Bone marrow (tissue), 2 donors: ENCODE measurements around the gene LDHB.
"Not testable (repeated sequence)": the region's sequence is repeated elsewhere in the genome, so short reads cannot be mapped to it uniquely, and the experiment has no call there.

Experiments
- DNase-seq, 2 donors: peaks; one replicate each; lab custom pipeline; 2025; lab: John Stamatoyannopoulos, UW

The LDHB gene

DNA sequence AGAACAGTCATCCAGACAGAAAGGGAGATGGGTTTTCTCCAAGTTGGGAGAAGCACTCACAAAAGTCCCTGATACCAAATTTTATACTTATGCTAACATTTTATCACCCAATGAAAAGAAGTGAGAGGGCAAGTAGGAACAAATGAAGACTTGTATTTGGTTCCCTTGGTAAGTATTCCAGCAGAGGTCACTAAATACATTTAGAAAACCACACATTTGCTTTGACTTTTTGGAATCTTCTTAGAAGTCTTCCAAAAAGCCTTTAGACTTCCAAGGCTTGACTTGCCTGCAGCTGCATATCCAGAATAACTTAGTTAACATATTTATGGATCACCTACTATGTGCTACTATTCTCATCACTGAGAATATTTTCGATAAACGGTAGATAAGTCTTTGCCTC is 49.9 kb downstream of the LDHB start:
- peak in 1 of 2 donors; percentile 14 for DNase-seq

- DNase-seq = no peak
Measured at GRCh38 chr12:21606175-21606574, 51.5 kb downstream of the LDHB start.

DNA sequence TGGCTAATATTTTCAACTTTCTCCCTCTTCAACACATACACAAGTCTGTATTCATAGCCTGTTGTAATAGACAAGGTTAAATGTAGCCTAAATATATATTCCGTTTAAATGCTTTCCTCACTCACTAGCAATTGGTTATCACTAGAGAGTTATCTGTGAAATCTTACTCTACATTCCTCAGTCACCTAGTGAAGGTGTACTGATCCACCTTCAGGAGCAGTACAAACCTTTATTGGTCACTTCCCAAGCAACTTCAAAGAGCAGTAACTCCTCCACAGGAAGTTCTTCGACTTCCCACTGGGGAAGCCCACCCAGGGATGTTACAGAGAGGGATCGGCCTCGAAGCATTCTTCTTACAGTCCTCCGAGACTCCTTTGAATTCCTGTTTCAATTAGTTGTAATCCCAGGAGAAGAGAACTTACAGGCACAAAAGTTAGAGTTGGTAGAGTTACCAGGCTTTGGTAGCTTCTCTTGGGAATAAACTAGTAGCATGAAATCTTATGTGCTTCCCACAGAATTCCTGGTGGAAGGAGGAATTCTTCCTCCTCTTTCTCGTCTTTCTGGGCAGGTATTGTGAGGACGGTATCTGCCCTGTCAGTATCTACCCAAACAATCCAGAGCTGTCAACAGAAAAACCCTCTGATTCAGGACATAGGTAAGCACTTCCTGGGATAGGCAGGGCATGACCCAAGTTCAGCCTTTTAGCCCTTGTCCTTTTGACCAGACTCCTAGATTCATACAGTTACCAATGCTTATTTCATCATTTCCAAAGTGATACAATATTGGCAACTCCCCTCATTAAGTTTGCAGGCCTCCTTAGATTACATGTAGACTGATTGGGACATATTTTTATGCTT is 53.2 kb downstream of the LDHB start, which contains the start of gene GYS2:
TSS of gene GYS2 (minus strand) at position 603 of the 857 bp plus-strand sequence. CDS start at position 348, 255 bp downstream.
- DNase-seq = no peak

DNA sequence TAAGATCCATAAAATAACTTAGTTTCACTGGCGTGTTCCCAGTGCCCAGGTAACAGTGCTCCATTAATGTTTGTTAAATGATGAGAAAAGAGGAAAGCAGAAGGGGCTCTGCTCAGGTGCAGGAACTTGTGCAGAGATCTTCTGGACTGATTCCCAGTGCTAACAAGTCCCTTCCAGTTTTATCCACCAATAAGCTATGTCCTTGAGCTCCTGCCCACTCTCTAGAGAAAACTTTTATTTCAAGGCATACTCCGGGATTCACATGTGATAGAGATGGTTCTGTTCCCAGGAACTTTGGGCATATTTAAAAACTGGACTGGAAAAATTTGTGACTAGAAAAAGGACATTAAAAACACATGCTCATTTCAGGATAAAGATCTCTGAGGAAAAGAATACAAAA is 54.9 kb downstream of the LDHB start:
- DNase-seq = no peak

- no peak for DNase-seq
Measured at GRCh38 chr12:21600196-21600595, 57.4 kb downstream of the LDHB start.

DNA sequence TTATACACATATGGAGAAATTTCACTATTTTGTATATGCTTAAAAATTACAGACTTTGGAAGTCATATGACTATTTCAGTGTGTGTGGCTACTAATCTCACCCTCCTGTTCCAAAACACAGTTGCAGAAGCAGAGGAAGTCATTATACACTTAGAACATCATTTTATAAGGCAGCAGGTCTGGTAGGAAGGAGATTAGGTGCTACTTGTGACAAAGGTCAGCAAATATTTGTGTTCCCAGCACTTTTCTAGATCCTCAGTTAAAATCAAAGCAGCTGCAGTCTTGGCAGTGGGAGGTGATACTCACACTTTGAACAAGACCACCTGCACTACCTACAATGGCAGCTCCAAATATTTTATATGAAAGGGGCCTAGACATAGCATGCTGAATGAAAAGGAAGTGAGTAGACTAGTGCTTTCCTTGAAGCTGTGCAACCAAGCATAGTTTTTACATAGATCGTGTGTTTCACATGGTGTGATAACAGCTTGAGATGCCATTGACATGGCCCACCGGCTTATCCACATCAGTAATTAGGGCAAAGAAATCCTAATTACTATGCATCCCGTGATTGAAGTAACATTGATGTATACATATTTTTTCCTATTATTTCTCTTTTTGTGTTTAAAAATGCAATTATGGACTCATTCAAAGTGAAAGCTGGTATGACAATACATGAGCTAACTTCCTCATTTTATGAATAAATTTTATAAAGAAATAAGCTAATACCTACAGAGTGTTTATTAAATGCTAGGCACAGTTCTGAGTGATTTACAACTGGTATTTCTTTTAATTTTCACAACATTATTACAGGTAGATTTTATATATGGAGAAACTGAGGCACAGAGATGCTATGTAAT is 58.3 kb downstream of the LDHB start:
- DNase-seq = no peak

GRCh38 chr12:21598651-21599050 is 59.0 kb downstream of the LDHB start:
- DNase-seq = no peak

GRCh38 chr12:21595356-21595755 is 62.3 kb downstream of the LDHB start:
- not testable (repeated sequence) for DNase-seq

DNA sequence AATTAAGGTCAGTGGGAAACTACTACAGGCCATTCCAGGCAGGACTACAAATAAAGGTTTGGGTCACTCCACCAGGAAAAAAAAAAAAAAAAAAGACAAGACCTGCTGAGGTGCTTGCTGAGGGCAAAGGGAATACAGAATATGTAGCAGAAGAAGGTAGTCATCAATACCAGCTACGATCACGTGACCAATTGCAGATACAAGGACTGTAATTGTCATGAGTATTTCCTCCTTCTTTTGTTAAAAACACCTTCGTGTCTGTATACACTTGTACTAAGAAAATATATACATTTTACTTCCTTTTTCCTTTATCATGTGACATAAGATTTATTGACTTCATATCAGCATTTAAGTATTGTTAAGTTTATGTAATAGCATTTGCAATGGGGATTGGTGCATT is 72.2 kb downstream of the LDHB start:
- no peak for DNase-seq
